CD4-positive, alpha-beta T cell treated with Interleukin-15 for 1 hour (primary cell): ENCODE results near the gene REV3L.
"Not testable (repeated sequence)": the region's sequence is repeated elsewhere in the genome, so short reads cannot be mapped to it uniquely, and the experiment has no call there.

Source experiments
- DNase-seq: peaks from one replicate; pipeline ENCODE4 v3.0.0-alpha.2; 2020

Gene REV3L

DNA sequence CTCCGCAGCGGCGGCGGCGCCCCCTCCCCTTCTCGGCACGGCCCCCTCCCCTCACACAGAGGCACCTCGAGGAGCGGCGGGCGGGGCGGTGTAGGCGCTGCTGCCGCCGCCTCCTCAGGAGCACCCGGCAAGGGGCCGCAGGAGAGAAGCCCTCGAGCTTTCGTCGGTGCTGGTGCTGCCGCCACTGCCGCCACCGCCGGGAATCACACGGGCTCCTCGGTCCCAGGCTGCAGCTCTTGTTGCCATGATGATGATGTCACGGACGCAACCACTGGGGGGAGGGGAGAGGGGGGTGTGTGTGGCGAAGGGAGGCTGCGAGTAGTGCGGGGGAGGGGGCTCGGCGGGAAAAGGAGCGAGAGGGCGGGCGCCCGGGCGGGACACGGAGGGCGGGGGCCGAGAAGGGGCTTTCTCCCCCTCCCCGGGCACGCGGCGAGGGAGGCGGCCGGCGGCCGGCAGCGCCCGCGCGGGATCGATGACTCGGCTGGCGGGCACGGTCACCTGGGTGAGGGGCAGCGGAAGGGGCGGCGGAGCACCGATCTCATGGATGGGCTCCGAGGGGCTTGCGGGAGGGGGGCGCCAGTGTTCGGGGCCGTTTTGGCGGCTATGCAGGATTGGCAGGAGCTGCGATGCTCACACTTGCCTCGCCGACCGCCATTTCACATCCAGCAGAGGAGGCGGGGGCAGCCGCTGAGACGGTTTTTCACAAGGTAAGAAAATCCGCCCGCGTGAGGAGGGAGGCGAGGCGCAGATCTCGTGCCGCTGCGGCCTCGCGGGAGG lies at the start of gene REV3L:
REV3L (minus strand) TSS at position 260 of the 777 bp plus-strand sequence. CDS start 330 bp downstream, outside the sequence.
- peak; percentile 88 for DNase-seq

GRCh38 chr6:111531185-111531584 lies 48.2 kb upstream of the REV3L start:
- no peak for DNase-seq

GRCh38 chr6:111530667-111531066 lies 47.6 kb upstream of the REV3L start:
- DNase-seq = no peak

- no peak for DNase-seq
These were observed 47.2 kb upstream of the REV3L start for GRCh38 chr6:111530218-111530617.

GRCh38 chr6:111527367-111527766 lies 44.3 kb upstream of the REV3L start:
- DNase-seq = no peak

GRCh38 chr6:111524735-111525134 lies 41.7 kb upstream of the REV3L start:
- DNase-seq = no peak

DNA sequence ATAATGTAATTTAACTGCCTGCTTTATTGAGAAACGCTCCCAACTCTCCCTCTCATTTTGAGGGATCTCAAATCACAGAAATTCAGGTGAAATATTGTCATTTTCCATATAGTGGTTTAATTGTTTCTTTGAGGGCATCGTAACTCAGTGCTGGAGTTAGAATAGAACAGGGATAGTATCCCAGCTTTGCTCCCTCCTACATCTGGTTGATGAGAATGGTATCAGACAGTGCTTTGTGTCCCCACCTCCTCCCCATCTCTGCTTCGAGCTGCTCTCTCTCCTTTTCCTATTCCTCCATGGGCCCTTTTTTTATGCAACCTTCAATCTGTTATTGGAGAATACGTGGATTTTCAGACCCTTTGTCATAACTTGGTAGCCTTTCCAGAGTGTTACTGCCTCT lies 41.2 kb upstream of the REV3L start:
- no peak for DNase-seq

DNA sequence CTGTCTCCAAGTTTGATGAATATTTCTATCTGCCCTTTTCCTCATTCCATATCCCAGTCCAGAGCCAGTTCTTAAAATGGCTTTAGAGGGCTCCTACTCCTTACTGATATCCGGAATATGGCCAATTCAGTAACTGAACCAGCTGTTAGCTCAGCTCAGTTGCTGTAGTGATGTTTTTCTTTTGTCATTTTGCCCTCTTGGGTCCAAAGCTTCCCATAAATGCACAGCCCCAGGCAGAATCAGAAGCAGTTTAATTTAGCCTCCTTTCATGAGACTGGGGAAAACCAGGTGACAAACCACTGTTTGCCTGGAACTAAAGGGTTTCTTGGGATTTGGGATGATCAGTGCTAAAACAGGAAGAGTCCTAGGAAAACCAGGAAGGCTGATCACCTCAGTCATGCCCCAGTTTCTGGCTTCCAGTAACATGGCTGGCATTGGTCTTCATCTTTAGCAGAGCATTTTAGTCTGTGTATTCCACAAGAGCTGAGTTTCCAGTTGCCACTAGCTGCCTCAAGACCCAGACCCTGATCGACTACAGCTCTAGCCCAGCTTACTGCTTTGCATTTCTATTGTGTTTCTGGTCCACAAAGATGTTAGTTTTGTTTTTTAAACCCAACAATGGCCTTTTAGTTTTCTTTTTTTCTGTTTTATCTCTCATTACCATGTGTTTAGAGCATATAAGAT lies 40.6 kb upstream of the REV3L start:
- DNase-seq = no peak

DNA sequence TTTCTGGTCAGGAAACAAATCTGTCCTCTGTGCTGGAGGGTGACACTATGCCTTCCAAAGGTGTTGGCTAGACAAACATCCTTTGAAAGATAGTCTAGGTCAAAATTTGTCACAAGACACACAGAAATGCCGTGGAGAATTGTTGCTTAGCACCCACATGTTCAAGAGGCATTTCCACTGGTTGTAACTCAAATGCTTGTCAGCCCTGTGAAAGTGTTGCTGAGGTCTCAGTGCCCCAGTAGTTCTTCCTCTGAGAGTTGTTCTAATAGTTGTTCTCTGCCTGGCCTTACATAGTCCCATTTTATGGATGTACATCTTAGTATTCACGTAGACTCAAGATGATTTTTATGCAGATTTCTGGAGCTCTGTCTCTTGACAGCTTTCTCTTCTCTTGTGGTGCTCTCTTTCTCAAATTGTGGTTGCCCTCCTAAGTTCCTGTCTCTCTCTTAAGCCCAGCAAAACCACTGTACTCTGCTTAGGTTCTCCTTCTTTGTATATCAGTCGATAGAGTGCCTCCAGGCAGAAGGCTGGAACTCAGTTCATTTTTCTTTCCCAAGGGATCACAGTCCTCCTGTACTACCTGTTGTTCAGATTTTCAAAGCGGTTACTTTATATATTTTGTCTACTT lies 39.5 kb upstream of the REV3L start:
- DNase-seq = no peak

DNA sequence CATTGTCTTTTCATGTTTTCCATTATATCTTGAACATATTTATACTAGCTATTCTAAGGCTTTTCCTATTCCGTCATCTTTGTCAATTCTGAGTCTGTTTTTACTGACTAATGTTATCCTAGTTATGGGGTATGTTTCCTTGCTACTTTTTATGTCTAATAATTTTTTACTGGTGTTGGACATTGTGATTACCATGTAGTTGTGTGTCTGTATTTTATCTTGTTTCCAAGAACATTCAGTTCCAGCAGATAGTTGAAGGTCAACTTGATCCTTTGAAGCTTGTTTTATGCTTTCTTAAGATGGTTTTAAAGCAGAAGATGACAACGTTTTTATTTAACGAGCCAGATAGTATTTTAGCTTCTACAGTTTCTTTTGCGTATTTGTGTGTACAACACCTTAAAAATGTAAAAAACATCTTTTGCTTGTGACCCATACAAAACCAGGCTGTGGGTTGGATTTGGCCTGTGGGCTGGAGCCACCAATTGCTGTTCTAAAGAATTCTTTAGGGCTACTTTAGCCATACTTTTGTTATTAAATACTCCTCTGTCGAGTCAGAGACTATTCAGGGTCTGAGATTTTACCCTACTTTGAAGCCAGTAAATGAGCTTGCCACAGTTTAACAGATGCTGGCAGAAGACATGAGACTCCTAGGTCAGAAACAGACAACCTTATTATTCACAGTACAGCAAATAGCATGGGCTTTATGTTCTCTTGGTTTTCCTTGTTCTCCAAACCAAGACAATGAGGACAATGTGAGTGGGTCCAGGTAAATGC lies 38.7 kb upstream of the REV3L start:
- DNase-seq = no peak

DNA sequence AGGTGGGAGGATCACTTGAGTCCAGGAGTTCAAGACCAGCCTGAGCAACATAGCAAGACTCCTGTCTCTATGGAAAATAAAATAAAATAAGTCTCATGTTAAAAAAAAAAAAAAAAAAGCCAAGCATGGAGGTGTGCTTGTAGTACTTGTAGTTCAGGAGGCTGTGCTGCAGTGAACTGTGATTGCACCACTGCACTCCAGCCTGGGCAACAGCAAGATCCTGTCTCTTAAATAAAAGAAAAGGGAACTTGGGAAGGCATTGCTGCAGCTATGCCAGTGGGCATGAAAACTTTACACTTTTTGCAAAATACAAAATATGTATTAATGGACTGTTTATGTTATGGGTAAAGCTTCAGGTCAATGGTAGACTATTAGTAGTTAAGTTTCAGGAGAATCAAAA lies 37.5 kb upstream of the REV3L start:
- no peak for DNase-seq

GRCh38 chr6:111517965-111518364 lies 34.9 kb upstream of the REV3L start:
- no peak for DNase-seq

DNA sequence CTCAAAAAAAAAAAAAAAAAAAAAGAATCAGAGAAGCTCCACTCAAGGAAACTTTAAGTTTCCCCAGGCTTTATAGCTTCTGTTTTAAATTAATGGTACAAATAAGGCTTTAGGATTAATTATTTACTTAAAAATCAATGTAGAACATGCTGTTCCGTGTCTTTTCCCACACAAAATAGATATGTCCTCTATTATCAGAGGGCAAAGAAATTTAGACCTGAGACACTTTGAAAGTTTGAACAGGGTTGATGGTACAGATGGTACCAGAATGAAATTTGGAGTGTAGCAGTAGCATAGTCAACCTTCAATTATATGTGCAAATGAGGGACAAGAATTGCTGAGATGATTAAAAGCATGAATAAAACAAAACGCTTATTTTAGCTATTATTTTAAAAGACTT lies 32.2 kb upstream of the REV3L start:
- no peak for DNase-seq

- not testable (repeated sequence) for DNase-seq
These were observed 31.5 kb upstream of the REV3L start for GRCh38 chr6:111514531-111514930.

- not testable (repeated sequence) for DNase-seq
These were observed 24.2 kb upstream of the REV3L start for GRCh38 chr6:111507219-111507618.

GRCh38 chr6:111505498-111505897 lies 22.5 kb upstream of the REV3L start:
- not testable (repeated sequence) for DNase-seq

- DNase-seq = no peak
These were observed 20.6 kb upstream of the REV3L start for GRCh38 chr6:111503660-111504059.

DNA sequence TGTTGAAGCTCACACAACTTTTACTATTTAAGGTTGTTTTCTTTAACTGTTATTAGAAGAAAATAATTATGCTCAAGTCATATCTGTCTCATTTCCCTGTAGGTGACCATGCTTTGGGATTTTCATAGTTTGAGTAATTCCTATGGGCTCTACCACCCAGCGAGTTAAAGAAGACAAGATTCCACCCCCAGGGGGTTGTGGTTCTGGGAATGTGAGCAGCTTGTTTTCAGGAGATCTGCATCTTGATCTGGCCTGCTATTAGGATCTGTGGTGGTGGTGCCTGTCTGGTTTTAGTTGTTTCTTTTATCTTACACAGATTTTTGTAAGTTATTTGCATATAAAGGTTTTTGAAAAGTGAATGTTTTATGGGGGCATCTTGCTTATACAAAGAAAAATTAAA lies 20.2 kb upstream of the REV3L start:
- DNase-seq = no peak

DNA sequence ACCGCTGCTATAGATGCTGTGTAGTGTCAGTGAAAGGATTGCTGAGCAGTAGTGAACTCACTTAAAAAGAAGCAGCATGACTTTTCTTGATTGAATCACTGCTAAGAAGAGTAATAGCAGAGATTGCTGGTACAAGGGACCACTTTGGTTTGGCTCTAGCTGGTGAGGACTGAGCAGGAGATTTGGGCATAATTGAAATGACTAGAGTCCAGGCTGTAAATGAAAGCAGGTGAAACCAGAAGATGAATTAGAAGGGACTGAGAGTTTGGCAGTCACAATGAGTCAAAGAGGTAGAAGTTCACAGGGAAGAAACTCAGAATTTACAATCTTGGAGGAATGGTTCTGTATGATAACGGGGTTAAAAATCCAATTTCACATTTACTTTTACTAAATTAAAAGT lies 19.1 kb upstream of the REV3L start:
- DNase-seq = no peak

DNA sequence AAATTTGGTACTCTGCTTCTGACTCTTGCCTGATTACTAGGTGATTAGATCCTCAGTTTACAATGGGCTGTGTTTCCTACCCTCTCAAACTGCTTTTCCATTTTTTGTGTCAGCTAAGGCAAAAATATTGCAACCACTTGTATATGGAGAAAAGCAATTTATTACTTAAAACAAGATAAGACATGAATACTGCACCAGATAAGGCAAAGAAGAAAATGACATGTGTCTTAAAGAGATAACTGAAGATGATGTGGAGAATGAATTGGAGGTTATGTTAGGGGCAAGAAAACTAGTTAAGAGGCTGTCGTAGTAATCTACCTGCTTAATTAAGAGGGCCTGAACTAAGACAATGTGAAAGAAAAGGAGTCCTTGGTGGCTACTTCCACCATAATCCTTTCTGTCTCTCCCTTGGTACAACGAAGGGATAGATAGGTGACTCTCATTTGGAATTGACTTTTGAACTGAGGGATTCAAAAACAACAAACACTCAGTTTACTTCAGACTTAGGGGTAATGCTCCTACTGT lies 16.3 kb upstream of the REV3L start:
- DNase-seq = no peak

GRCh38 chr6:111494951-111495635 lies 12.1 kb upstream of the REV3L start:
- no peak for DNase-seq

GRCh38 chr6:111492499-111492898 lies 9.5 kb upstream of the REV3L start:
- DNase-seq = no peak
